GM12872 (cell line): Measurements from ENCODE around the gene ADARB2.

Experiments
- CTCF ChIP-seq: IDR thresholded peaks from 3 replicates; pipeline ENCODE4 v1.5.1; 2011; ENCODE audit warnings: low read depth, mild to moderate bottlenecking, low read length, moderate library complexity; ENCODE audit not compliant: insufficient read depth

The ADARB2 gene

DNA sequence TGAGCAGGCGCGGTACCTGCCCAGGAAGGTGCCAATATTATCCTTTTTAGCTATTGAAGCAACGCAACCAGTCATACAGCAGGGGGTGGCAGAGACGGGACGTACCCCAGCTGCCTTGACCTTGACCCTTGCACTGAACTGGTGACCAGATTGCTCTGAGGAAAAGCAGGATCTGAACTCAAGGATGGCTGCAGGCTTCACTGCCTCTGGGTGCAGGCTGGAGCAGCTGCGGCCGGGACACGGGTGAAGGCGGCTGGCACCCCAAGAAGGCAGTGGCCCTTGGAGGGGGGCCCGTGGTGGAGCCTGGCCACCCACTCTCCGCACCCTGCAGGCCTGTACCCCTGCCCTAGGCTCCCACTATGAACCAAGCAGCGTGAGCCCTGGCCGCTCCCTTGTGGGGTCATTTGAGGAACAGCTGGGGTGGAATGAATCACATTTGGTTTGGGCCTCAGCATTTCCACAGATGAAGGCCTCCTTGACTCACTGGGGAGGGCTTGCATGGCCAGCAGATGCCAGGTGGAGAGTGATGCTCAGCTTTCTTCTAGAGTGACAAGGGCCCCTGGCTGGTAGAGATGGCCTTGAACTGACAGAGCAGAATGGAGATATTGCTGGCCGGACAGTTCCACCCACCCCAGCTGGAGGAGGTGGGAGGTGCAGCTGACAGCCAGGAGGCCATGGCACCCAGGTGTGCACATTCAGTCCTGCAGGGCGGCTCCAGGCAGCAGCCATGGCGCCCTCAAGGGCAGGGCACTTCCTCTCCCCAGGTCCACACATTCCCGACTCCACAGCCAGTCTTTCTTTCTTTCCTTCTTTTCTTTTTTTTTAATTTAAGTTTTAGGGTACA lies 462.4 kb downstream of the ADARB2 start:
- no peak for TF ChIP-seq CTCF

GRCh38 chr10:1274111-1274661 lies 463.1 kb downstream of the ADARB2 start:
- no peak for TF ChIP-seq CTCF

- no peak for TF ChIP-seq CTCF
Measured at GRCh38 chr10:1273372-1274105, 463.8 kb downstream of the ADARB2 start.

DNA sequence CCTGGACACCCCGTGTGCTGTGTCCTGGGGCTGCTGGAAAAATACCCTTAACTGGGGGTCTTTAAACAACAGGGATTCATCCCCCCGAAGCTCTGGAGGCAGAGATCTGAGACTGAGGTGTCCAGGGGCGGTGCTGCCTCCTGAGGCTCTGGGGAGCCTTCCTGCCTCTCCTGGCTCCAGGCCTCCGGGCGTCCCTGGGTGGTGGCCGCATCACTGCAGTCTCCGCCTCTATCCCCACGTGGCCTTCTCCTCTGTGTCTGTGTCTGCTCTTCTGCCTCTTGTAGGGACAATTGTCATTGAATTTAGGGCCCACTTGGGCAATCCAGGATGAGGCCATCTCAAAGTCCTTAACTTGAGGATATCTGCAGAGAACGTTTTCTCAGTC lies 464.6 kb downstream of the ADARB2 start:
- TF ChIP-seq CTCF: no peak

DNA sequence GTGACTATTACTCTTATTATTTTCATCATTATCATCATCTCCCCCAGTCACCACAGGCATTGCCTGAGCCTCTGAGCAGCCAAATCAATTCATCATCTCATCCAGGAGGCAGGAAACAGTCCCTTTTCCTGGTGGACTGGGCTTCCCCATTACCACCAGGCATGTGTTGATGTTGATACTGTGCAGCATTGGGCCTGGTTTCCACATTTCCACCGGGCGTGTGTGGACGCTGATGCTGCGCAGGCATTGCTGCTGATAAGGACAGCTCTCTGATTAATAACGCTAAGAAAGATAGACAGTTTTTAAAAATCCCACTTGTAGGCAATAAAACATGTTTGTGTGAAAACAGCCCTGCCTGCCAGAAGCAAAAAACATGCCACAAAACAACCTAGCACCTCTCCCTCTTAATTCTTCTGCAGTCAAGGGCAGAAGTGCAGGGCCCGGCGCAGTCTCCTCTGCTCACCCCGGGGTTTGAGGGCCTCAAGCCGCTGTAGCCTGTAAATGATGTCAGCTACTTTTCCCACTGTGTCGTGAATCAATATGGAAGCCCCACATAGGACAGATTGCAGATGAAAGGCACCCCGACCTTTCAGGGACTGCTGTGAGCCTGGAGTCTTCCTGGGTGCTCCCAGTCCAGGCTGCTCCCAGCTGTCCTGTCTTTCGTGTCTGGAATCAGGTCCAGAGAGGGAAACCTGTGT lies 465.1 kb downstream of the ADARB2 start:
- TF ChIP-seq CTCF: no peak

DNA sequence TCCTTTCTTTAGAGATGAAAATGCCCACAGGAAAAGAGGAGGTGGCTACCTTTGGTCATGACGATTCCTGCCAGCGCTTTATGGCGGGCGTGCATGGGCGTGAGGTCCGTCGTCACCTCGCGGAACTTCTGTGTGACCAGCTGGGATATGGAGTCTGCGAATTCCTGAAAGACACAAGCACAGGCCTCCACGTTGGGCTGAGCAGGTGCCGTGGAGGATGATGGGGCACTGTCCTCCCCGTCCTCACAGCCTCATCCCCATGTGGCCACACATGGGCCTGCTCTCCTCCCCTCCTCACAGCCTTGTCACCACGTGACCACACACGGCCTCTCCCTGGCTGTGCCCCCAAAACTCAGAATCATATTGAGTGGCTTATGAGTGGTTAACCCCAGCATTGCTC lies 466.4 kb downstream of the ADARB2 start:
- no peak for TF ChIP-seq CTCF

GRCh38 chr10:1270490-1270889 lies 466.8 kb downstream of the ADARB2 start:
- TF ChIP-seq CTCF: no peak
